ENCODE results near the gene PTX4.

The PTX4 gene

DNA sequence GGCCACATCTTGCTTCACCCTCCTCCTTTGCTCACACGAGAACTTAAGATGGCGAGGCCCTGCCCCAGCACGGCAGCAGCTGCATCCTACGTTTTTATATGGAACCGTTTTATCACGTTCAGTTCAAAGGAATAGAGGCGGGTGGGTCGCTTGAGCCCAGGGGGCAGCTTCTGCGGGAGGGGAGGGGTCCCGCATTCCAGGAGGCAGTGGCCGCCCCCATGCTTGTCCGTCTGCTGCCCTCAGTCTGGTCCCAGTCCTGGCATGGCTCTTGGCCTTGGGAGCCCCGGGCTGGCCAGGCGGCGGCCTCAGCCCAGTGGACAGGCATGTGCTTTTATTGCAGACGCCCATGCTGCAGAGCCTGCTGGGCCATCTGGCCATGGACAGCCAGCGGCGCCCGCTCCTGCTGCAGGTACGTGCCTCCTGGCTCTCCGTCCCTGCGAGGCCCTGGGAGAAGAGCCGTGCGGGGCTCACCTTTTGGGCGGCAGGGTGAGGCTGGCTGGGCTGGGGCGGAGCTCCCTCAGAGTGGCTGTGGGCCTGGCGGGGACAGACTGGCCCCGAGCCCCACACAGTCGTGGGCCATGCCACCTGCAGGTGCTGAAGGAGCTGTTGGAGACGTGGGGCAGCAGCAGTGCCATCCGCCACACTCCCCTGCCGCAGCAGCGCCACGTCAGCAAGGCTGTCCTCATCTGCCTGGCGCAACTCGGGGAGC lies 11.2 kb upstream of the PTX4 start:
- FAIRE-seq: no peak

GRCh38 chr16:1498899-1499676 lies 10.3 kb upstream of the PTX4 start:
- no peak for FAIRE-seq

DNA sequence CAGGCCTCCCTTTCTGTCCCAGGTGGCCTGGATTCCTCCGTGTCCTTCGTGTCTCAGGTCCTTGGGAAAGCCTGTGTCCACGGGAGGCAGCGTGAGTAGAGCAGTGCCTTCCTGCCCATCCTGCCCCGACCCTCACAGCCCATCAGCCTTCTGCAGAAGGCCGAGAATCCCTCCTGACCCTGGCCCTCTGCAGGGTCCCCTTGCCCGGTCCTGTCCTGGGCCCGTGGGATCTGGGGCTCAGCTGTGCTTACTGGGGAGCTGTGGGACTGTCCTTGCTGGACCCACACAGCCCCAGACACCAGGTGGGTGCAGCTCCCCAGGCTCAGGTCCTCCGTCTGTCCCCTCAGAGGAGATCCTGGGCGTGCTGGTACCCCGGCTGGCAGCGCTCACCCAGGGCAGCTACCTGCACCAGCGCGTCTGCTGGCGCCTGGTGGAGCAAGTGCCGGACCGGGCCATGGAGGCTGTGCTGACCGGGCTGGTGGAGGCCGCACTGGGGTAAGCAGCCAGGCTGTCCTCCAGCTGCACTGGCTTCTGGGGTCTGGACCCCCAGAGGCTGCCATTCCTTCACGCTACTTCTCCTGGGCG lies 8.4 kb upstream of the PTX4 start:
- no peak for FAIRE-seq

GRCh38 chr16:1496464-1496863 lies 7.7 kb upstream of the PTX4 start:
- FAIRE-seq: no peak

GRCh38 chr16:1495889-1496262 lies 7.1 kb upstream of the PTX4 start:
- no peak for FAIRE-seq

DNA sequence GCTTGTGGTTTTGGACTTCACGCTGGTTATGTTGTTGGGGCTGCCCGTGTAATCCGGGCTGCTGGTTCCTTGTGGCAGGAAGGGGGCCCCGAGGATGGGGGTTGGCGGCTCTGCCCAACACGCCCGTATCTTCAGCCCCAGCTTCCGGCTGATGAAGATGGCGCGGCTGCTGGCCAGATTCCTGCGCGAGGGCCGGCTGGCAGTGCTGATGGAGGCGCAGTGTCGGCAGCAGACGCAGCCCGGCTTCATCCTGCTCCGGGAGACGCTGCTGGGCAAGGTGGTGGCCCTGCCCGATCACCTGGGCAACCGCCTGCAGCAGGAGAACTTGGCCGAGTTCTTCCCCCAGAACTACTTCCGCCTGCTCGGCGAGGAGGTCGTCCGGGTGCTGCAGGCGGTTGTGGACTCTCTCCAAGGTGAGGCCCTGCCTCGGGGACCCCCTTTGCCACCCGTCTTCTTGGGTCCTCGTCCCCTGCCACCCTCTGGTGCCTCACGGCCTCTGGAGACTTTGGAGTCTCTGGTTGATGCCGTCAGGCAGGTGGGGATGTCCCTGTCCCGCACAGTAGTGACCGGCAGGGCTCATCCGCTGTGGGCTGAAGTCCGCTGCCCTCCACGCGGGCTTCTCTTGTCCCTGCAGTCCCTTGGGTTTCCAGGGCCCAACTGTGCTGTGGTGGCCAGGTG lies 6.6 kb upstream of the PTX4 start:
- FAIRE-seq: no peak

GRCh38 chr16:1494711-1495110 lies 6.0 kb upstream of the PTX4 start:
- no peak for FAIRE-seq

DNA sequence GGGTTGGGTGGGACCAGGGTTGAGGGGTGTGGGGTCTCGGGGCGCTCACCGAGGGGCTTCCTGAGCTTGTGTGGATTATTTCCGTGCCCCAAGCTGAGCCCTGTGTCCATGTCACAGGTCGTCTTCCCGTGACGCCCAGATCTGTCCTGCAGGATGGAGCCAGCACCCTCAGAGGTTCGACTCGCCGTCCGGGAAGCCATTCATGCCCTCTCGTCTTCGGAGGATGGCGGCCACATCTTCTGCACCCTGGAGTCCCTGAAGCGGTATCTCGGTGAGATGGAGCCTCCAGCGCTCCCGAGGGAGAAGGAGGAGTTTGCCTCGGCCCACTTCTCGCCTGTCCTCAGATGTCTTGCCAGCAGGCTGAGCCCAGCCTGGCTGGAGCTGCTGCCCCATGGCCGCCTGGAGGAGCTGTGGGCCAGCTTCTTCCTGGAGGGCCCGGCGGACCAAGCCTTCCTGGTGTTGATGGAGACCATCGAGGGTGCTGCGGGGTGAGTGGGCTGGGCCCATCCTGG lies 5.4 kb upstream of the PTX4 start:
- FAIRE-seq: no peak

DNA sequence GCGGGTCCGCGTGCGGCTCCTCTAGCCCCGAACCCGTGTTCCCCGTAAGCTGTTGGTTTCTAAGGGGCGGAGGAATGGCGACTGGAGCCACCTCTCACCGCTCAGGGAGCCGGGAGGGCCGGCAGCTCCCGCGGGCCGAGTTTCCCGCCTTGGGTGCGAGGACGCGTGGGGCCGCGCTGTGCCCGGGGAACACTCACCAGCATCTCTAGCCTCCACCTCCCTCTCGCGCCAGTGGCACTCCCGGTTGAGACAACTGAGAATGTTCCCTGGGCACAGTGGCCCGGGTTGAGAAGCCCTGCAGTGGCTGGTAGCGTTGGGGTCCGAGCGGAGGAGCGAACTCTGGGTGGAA lies 5.0 kb upstream of the PTX4 start:
- no peak for FAIRE-seq

GRCh38 chr16:1492923-1493745 lies 4.4 kb upstream of the PTX4 start, which contains the start of gene TELO2:
TSS of gene TELO2 (plus strand) at chr16:1493360. CDS start at chr16:1494282, 922 bp downstream.
- FAIRE-seq: no peak

- no peak for FAIRE-seq
Measured at GRCh38 chr16:1492082-1492922, 3.6 kb upstream of the PTX4 start.

DNA sequence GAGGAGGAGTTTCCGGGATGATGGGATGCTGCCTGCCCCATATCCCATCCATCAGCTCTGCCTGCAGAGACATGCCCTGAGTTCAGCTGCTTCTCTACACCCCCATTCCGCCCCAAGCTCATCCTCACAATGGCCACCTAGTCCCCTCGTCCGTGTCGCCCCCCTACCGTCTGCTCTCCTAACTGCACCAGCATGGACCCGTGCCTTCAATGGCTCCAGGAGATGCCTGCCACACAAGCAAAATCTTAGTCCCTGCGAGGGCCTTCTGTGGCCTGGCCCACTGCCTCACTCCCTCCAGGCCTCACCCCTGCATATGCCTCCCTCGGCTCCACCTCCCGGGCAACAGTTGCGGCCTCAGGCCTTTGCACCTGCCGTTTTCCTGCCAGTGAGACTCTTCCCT lies 2.6 kb upstream of the PTX4 start:
- FAIRE-seq: no peak

DNA sequence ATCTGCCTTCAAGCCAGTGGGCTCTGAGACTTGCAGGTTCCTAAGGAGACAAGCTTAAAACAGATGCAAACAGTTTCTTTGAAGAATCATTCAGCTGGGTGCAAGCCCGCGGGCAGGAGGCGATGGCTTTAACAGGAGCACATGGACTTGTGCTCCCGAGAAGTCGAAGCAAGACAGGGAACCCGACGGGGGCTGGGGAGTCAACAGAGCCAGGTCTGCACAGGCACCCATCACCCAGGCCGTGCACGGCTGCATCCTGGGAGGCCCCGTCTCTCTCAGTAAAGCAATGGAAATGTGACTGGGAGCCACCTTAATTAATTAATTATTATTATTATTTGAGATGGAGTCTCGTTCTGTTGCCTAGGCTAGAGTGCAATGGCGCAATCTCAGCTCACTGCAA lies 333 bp upstream of the PTX4 start:
- FAIRE-seq: no peak

DNA sequence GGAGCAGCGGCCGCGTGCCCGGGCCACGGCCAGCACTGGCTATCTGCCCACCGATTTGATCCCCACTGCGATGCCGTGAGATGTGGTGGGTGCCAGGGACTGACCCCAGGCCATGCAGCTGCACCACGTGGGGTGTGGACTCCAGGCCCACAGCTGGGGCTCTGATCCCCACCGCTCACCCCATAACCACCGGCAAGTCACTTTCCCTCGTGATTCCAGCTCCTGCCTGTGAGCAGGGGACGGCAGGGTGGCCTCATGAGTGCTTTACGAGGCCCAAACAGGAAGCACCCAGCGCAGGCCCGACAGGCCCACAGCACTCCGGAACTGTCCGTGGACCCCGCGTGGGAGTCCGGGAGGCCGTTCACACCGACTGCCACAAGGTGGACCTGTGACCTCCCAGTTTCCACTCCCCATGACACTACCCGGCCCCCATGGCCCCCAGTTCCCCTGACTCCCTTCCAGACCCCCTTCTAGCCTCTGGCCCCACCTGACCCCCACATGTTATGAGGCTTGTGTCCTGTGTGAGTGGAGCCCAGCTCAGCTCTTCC lies 616 bp downstream of the PTX4 start:
- FAIRE-seq: no peak

DNA sequence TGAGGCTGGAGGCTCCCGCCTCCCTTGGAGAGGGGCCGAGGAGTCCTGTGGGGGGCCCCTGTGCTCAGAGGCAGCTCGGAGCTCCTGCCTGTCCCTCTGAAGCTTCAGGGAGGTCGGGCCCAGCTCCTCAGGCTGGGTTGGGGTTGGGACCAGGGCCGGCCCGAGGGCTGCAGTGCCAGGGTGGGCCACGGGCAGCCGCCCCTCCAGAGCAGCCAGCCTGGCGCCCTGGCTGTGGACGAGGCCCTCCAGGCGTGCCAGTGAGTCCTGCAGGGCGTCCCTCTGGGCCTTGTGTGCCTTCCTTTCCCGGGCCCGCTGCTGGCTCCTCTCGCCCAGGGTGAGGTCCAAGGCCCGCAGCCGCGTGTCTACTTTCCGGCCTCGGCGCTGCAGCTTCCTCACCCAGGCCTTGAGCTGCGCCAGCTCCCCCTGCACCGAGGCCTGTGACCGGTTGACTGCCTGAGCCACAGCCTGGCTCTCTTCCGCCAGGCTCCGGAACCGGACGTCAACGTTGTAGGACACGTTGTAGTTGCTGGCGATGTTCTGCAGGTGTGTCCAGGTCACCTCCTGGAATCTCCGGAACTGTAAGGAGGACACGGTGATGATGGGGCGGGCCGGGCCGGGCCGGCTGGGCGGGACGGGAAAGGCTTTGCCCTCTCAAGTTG lies 1.2 kb downstream of the PTX4 start:
- no peak for FAIRE-seq

DNA sequence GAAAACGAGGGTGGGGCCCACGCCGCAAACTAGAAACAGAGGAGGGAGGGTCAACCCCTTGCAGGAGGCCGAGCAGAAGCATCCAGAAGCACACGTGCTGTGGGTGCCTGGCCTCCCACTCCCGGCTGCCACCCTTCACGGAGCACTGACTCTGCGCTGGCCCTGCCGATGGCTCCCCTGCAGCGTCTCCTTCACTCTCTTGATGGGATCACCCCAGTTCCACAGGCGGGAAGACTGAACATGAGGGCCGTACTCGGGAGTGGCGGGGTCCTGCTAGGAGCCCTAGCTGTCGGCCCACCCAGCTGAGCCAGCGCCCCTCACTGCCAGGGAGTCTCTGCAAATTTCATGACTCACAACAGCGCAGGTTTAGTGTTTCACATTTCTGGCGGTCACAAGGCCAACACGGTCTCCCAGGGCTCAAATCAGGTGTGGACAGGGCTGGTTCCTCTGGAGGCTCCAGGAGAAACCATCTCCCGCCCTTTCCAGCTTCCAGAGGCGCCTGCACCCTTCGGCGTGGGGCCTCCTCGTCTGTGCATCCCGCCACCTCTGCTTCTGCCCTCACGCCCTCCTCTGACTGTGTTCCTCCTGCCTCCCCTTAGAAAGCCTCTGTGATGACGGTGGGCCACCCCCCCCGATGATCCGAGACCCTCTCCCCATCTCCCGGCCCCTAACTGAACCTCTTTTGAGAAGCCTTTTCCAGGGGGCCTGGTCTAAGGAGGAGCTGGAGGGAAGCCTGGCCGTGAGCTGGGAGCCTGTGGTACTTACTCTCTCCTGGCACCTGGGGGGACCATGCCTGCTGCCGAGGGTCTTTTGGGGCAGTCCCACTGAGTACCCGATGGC lies 2.0 kb downstream of the PTX4 start:
- no peak for FAIRE-seq

DNA sequence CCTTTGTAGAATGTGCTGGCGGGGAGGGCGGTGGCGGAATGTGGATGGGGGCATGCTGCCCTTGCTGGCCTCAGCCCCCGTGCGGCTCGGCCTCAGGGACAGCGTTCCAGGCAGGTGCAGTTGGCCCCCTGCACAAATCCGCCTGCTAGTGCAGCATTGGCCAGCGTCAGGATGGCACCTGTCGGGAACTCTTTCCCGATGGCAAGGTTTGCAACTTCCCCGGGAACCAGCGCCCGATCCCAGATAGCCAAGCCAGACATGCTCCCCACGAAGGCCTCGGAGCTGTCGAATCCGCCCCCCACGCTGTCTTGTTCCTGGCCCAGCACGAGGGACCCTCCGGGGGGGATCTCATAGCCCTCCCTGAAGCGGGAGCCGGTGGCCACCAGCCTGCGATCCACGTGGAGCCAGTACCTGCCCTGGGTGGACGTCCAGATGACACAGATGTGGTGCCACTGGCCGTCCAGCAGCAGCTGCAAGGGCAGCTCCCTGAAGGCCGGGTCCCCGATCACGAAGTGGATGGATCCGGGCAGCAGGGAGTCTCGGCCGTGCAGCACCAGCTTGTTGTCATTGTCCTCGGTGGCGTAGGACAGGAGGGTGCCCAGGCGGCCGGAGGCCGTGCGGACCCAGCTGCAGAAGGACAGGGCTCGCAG lies 2.8 kb downstream of the PTX4 start:
- no peak for FAIRE-seq

- no peak for FAIRE-seq
Measured at GRCh38 chr16:1481906-1482835, 6.6 kb downstream of the PTX4 start.

Data from A204.1 (cell line).